HPDE6-E6E7 (cell line): ENCODE measurements around the gene CDC42BPB.

Experiments
- DNase-seq: peaks from one replicate; pipeline ENCODE4 v3.0.0; 2011; ENCODE audit warnings: missing footprints; ENCODE audit errors: extremely low spot score

CDC42BPB gene

GRCh38 chr14:103057372-103058163 is at the start of gene CDC42BPB:
TSS of gene CDC42BPB (minus strand) at chr14:103057549. CDS start at chr14:103057173, 376 bp downstream.
- peak; percentile 88 for DNase-seq

DNA sequence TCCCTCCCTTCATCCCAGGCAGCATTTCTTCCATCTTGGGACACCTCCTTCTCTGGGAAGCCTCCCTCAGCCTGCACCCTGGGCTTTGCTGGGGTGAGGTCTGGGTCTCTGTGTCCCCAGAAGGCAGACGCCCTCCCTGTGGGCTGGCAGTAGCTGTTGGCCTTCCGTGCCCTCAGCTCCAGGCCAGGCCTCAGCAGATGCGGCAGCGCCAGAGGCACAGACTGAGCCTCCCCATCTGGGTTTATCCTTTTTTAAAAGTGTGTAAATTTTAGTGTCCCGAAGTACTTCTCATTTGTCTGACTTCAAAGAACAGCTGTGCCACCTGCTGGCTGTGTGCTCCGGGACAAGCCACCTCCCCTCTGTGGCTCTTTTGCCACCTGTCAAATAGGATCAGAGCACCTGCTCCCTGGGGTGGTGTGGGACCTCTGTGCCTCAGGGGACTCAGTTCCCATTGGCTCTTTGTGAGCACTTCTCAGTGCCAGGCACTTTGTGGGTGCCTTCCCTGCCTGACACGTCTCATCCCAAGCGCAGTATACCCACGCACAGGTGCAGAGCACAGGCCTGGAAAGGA is 48.3 kb upstream of the CDC42BPB start:
- no peak for DNase-seq

DNA sequence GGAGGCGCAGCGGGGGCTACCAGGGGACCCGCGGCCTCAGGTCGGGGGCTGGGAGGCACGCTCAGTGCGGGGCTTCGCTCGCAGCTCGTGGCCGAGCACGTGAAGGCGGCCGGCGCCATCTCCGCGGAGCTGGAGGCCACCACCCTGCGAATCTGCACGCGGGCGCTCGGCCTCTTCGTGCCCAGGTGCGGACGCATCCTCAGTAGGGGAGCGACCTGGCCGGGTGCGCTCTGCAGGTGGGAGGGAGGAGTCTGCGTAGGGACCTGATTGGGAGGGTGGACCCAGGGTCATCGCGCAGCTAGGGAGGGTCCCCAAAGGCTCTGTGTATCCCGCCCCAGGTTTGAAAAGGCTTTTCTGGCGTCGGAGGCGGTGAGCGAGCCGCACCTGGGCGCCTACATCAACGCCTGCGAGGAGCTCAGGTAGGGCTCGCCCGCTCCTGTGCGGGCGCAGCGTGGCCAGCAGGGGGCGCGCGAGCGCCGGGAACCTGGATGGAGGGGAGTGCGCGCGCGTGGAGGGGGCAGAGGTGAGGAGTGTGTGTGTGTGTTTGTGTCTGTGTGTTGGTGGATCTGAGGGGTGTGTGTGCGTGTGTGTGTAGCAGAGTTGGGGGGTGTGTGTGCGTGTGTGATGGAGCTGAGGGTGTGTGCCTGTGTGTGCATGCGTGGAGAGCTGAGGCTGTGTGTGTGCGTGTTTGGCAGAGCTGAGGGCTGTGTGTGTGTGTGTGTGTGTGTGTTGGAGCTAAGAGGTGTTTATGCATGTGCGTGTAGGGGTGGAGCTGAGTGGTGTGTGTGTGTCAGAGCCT is 47.5 kb upstream of the CDC42BPB start:
- peak; percentile 79 for DNase-seq

GRCh38 chr14:103104389-103104653 is 47.0 kb upstream of the CDC42BPB start:
- DNase-seq, result no peak

- DNase-seq, result peak; percentile 58
Measured at GRCh38 chr14:103103461-103104388, 46.4 kb upstream of the CDC42BPB start.

DNA sequence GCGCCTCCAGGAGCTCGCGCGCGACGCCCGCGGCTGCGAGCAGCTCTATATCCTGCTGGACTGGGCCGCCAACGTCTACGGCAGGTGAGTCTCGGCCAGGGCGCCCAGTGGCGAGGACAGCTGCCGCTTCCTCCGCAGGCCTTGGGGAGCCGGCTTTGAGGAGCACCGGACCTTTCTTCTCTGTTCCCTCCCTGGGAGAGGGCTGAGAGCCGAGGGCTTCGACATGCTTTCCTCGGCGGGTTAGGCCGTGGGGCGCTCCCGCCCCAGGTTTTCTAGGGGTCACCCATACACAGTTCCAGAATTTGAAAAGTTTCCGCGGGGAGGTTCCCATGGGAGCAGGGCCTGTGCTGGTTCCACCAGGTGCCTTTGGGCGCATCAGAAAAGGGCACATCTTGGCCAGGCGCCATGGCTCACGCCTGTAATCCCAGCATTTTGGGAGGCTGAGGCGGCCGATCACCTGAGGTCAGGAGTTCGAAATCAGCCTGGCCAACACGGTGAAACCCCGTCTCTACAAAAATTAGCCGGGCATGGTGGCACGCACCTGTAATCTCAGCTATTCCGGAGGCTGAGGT is 45.4 kb upstream of the CDC42BPB start:
- no peak for DNase-seq

DNA sequence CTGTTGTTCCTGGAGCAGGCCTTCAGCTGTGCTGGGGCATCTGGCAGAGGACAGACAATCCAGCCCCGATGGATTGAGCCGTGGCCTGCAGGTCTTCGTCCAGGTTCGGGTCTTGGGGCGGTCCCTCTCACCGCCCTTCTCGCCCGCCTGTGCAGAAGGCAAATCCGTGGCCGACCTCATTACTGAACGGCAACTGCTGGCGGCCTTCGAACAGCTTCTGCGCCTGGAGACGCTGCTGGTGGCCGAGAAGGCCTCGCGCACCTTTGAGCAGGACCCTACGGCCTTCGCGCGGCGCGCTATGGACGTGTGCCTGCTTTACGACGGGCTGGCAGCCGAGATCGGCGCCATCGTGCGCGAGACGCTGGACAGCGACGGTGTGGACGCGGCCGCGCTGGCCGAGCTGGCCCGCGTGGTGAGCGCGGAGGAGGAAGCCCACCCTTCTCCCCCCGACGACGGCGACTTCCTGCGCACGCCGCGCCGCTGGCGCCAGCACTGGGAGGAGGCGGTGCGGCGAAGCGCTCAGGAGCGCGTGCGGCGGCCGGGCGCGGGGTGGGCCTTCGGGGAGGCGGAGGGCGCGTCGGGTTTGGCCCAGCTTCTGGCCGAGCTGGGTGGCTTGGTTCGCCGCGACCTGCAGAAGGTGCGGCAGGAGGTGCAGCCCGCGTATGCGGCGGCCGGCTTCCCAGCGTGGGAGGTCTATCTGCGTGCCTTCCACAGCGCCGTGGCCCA is 44.8 kb upstream of the CDC42BPB start:
- no peak for DNase-seq

DNA sequence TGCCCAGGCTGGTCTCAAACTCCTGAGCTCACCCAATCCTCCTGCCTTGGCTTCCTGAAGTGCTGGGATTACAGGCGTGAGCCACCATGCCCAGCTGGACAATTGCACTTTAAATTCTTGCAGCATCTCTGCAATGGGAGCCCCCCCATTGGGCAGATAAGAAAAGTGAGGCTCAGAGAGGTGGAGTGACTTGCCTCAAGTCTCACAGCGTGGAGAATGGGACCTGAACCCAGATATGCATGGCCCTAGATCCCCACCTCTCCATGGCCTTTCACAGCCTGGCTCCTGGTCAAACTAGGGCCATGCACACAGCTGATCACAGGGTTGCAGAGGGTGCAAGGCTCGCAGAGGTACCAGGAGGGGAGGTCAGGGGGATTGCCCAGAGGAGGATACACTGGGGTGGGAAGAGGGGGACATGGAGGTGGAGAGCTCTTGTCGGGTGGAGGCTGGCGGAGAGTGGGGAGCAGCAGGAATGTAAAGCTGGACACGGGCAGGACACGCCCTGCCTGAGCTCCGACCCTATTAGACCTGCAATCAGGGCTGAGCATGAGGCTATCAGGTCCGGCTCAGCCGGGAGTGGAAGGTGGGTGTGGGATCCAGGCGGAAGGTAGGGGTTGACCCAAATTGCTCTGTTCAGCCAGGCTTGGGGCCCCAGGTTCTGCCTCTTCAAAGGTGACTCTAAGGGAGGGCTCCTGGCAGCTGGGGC is 44.1 kb upstream of the CDC42BPB start:
- DNase-seq, result no peak

DNA sequence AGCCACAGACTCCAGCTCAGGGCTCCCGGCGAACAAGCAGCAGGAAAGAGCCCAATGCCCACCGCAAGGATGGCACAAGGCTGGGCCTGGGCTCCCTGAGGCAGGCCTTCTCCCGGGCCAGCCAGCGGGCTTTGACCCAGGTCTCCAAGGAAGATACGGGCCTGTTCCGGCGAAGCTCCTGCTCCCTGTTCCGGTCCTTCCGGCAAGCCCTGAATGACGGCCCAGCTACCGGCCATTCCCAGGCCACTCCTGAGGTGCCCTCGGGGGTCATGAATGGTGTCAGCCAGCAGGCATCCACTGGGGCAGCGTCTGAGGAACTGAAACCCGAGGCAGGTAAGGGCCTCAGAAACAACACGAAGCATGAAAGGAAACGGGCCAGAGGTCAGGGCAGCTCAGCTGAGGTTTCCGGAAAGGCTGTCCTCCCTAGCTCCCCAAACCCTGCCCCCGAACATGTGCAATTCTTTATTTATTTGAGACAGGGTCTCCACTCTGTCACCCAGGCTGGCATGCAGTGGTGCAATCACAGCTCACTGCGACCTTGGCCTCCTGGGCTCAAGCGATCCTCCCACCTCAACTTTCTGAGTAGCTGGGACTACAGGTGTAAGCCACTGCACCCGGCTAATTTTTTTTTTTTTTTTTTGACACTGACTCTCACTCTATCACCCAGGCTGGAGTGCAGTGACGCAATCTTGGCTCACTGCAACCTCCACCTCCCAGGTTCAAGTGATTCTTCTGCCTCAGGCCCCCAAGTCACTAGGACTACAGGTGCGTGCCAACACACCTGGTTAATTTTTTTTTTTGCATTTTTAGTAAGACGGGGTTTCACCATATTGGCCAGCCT is 43.2 kb upstream of the CDC42BPB start:
- DNase-seq, result no peak

GRCh38 chr14:103099733-103100280 is 42.5 kb upstream of the CDC42BPB start:
- DNase-seq, result no peak

GRCh38 chr14:103099081-103099732 is 41.9 kb upstream of the CDC42BPB start:
- DNase-seq, result no peak

DNA sequence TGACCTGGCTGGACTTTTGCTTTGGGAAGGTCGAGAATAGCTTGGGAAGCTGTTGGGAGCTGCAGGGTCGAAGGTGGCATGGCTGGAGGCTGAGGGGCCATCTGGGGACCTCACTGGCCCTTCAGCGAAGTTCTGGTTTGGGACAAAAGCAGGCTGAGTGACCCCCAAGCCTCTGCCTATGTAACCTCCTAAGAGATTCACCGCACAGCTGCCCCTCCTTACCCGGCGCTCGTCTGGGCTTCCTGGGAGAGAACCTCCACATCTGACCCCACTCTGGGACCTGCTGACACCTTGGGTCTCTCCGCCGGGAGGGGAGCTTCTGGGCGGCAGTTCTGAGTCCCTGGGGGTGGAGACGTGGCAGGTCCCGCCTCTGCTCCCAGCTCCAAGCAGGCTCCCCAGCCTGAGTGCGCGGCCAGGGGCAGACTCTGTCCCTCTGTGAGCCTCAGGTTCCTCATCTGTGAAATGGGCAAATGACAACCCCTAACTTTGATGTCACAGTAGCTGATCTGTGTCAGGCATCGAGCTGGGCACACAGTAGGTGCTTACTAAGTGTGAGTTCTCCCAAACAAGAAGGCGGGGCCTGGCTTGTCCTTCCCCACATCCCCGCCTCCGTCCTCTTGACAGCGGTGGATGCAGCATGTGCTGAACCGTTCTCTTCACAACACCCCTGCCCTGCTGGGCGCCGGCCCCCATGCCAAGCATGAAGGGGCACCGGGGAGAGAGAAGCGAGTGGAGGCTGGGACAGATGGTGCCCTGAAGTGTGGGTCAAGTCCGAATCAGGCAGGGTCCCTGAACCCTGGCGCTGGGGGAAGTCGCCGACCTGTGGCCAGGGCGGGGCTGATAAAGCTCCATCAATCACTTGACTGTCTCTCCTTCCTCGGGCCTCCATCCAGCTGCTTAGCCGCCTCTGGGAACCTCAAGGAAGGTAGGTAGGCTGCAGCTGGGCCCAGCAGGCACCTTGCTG is 40.9 kb upstream of the CDC42BPB start:
- no peak for DNase-seq

- no peak for DNase-seq
Measured at GRCh38 chr14:103097244-103097993, 40.1 kb upstream of the CDC42BPB start.

DNA sequence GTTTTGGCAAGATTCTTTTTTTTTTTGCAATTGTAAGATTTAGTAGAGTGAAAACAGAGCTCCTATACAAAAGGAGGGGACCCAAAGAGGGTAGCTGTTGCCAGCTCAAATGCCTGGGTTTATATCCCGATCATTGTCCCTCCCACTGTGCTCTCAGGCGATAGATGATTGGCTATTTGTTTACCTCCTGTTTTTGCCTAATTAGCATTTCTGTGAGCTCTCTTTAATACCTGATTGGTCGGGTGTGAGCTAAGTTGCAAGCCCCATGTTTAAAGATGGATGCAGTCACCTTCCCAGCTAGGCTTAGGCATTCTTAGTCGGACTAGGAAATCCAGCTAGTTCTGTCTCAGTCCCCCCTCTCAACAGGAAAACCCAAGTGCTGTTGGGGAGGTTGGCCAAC is 39.0 kb upstream of the CDC42BPB start:
- no peak for DNase-seq

DNA sequence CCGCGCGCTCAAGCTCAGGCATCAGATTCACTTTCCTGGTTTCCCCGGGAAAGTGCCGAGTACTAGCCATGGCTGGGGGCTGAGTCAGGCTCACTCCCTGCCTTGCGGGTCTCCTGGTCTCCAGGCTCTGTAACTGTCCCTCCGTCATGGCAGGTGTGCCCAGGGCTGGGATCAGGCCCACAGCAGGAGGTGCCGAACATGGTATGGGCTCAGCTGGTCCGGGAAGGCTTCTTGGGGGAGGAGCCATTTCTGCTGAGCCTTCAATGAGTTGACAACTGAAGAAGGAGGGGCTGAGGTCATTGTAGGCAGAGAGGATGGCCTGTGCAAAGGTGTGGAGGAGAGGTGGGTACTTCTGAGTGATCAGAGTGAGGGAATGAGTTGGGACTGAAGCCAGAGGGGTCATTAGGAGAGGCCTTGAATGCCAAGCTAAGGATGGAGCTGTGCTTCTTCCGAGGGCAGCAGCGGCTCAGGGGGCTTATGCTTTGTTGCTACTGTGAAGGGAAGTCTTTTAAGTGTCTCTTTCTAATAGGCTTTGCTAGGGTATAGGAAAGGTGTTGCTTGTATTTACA is 37.9 kb upstream of the CDC42BPB start:
- DNase-seq, result no peak
